CD4-positive, CD25-positive, alpha-beta regulatory T cell (primary cell): ENCODE data around the gene TMEM179. TPM values are rescaled to one million over a fixed set of nuclear protein-coding genes. Genes with fewer than 3 reads are reported as not detected.

Experiments
- ATAC-seq, 2 donors: fragments of 150-1000 bp; cut with Tn5 transposase; one replicate each; pipeline ENCODE4 v1.10.0; 2021; ENCODE audit warnings: low read depth in 2 of 2, moderate number of reproducible peaks in 2 of 2, moderate library complexity in 1 of 2
- DNase-seq, 3 donors: peaks; one replicate each; pipeline versions ENCODE4 v3.0.0 to v3.0.0-alpha.2; 2012 to 2022; ENCODE audit warnings: mixed read lengths in 1 of 3
- H3K27ac ChIP-seq: one replicate; pipeline ENCODE4 v1.7.0; 2013; ENCODE audit warnings: mild to moderate bottlenecking, low read length; ENCODE audit not compliant: insufficient read depth, poor library complexity, severe bottlenecking
- H3K27me3 ChIP-seq: one replicate; pipeline ENCODE4 v1.7.0; 2013; ENCODE audit warnings: low read length; ENCODE audit not compliant: control insufficient read depth, insufficient read depth
- H3K36me3 ChIP-seq: one replicate; pipeline ENCODE4 v1.7.0; 2013; ENCODE audit warnings: mild to moderate bottlenecking, low read length, moderate library complexity; ENCODE audit not compliant: control insufficient read depth, insufficient read depth
- H3K4me1 ChIP-seq: 2 replicates; pipeline ENCODE4 v1.7.0; 2013; ENCODE audit warnings: mild to moderate bottlenecking, low read length; ENCODE audit not compliant: insufficient read depth, control insufficient read depth, poor library complexity, severe bottlenecking
- H3K4me3 ChIP-seq: one replicate; pipeline ENCODE4 v1.7.0; 2013; ENCODE audit warnings: low read depth, mild to moderate bottlenecking, low read length, moderate library complexity
- H3K9me3 ChIP-seq, 2 experiments: 1 replicate in 1 of 2; 2 replicates in 1 of 2; pipeline ENCODE4 v1.7.0; 2013; ENCODE audit warnings: low read length in 2 of 2, mild to moderate bottlenecking in 1 of 2, moderate library complexity in 1 of 2; ENCODE audit not compliant: control insufficient read depth in 2 of 2
- H3K27ac Mint-ChIP-seq, 3 donors: one replicate each; pipeline ENCODE4 v1.8.0; 2020 to 2022; ENCODE audit warnings: mild to moderate bottlenecking in 3 of 3, mixed read lengths in 3 of 3, moderate library complexity in 2 of 3
- H3K27me3 Mint-ChIP-seq: one replicate; pipeline ENCODE4 v1.8.0; 2022; ENCODE audit warnings: mild to moderate bottlenecking, mixed read lengths
- H3K36me3 Mint-ChIP-seq: one replicate; pipeline ENCODE4 v1.8.0; 2020; ENCODE audit warnings: mixed read lengths
- H3K4me1 Mint-ChIP-seq, 4 donors: one replicate each; pipeline ENCODE4 v1.8.0; 2020 to 2022; ENCODE audit warnings: mixed read lengths in 4 of 4, mild to moderate bottlenecking in 1 of 4
- H3K4me3 Mint-ChIP-seq, 4 donors: one replicate each; pipeline ENCODE4 v1.8.0; 2020 to 2022; ENCODE audit warnings: mild to moderate bottlenecking in 4 of 4, mixed read lengths in 4 of 4, moderate library complexity in 3 of 4
- H3K9me3 Mint-ChIP-seq, 7 donors: one replicate each; pipeline ENCODE4 v1.8.0; 2020 to 2022; ENCODE audit warnings: mixed read lengths in 7 of 7, mild to moderate bottlenecking in 3 of 7, moderate library complexity in 2 of 7
- polyA plus RNA-seq, 4 donors: library from polyadenylated mRNA; unstranded; fragments of 300-500 nt; fragmentation: Illumina TruSeq; gene quantifications; one replicate each; pipeline ENCODE4 v1.2.3, GENCODE V29; 2021
- total RNA-seq: library from RNA; stranded (reverse); gene quantifications from one replicate; pipeline ENCODE4 v1.2.3, GENCODE V29; 2022

Gene TMEM179
- total and polyA plus RNA-seq, 5 donors from 2014 or later = not detected

- Histone ChIP-seq H3K9me3 (no peaks in the 10 kb centered on the region), H3K4me3 (no peak overlapping the region), H3K27me3 (no peaks in the 10 kb centered on the region), H3K36me3 (no peaks in the 10 kb centered on the region), H3K27ac (no peak overlapping the region), H3K4me1 (no peaks in the 10 kb centered on the region)
- Mint-ChIP-seq H3K27ac (no peak overlapping the region), H3K36me3 (no peaks in the 10 kb centered on the region), H3K4me1 (no peaks in the 10 kb centered on the region), H3K4me3 (no peak overlapping the region), H3K27me3 (no peaks in the 10 kb centered on the region), H3K9me3 (no peaks in the 10 kb centered on the region)
- ATAC-seq (no peak), DNase-seq (no peak)
Observed at GRCh38 chr14:104569435-104569834, 35.1 kb downstream of the TMEM179 start.

- Mint-ChIP-seq H3K9me3 (no peaks in the 10 kb centered on the region), H3K4me1 (peaks cover 0 to 2% (median 0%) of the 10 kb centered on the region in 4 donors)
Observed at GRCh38 chr14:104568620-104569019, 36.0 kb downstream of the TMEM179 start.

GRCh38 chr14:104567957-104568225 lies 36.7 kb downstream of the TMEM179 start:
- peaks cover 0 to 2% (median 0%) of the 10 kb centered on the region in 4 donors for H3K4me1 Mint-ChIP-seq
- H3K4me1 ChIP-seq = peaks cover 5% of the 10 kb centered on the region
- H3K9me3 ChIP-seq = no peaks in the 10 kb centered on the region
- H3K9me3 Mint-ChIP-seq = no peaks in the 10 kb centered on the region
- H3K27me3 Mint-ChIP-seq = no peaks in the 10 kb centered on the region
- no peak overlapping the region for H3K4me3 Mint-ChIP-seq
- H3K27me3 ChIP-seq = no peaks in the 10 kb centered on the region
- no peak overlapping the region for H3K27ac ChIP-seq
- H3K4me3 ChIP-seq = no peak overlapping the region
- DNase-seq (no peak), ATAC-seq (no peak)
- no peaks in the 10 kb centered on the region for H3K36me3 ChIP-seq
- H3K27ac Mint-ChIP-seq = no peak overlapping the region
- H3K36me3 Mint-ChIP-seq = no peaks in the 10 kb centered on the region

More at GRCh38 chr14:104568620-104569019, 36.0 kb downstream of the TMEM179 start:
- H3K9me3 ChIP-seq = no peaks in the 10 kb centered on the region
- ATAC-seq = no peak
- H3K4me3 ChIP-seq = no peak overlapping the region
- DNase-seq = no peak
- H3K27ac ChIP-seq = no peak overlapping the region
- Mint-ChIP-seq H3K27ac (no peak overlapping the region), H3K27me3 (no peaks in the 10 kb centered on the region), H3K4me3 (no peak overlapping the region), H3K36me3 (no peaks in the 10 kb centered on the region)
- peaks cover 5% of the 10 kb centered on the region for H3K4me1 ChIP-seq
- no peaks in the 10 kb centered on the region for H3K36me3 ChIP-seq
- no peaks in the 10 kb centered on the region for H3K27me3 ChIP-seq

- H3K27me3 ChIP-seq = no peaks in the 10 kb centered on the region
- no peak overlapping the region for H3K27ac ChIP-seq
- H3K4me1 ChIP-seq = peaks cover 5% of the 10 kb centered on the region
- no peaks in the 10 kb centered on the region for H3K27me3 Mint-ChIP-seq
- no peak overlapping the region for H3K4me3 ChIP-seq
- no peak overlapping the region for H3K4me3 Mint-ChIP-seq
- peaks cover 0 to 2% (median 0%) of the 10 kb centered on the region in 4 donors for H3K4me1 Mint-ChIP-seq
- DNase-seq = no peak
- H3K27ac Mint-ChIP-seq = no peak overlapping the region
- H3K9me3 ChIP-seq = no peaks in the 10 kb centered on the region
- H3K36me3 ChIP-seq = no peaks in the 10 kb centered on the region
- no peaks in the 10 kb centered on the region for H3K36me3 Mint-ChIP-seq
- ATAC-seq = no peak
- H3K9me3 Mint-ChIP-seq = no peaks in the 10 kb centered on the region
Observed at GRCh38 chr14:104567141-104567956, 37.2 kb downstream of the TMEM179 start.

- Mint-ChIP-seq H3K36me3 (no peaks in the 10 kb centered on the region), H3K27ac (no peak overlapping the region), H3K9me3 (no peaks in the 10 kb centered on the region)
Observed at GRCh38 chr14:104564744-104565679, 39.6 kb downstream of the TMEM179 start.

GRCh38 chr14:104563742-104564615 lies 40.6 kb downstream of the TMEM179 start:
- Histone ChIP-seq H3K9me3 (no peaks in the 10 kb centered on the region), H3K4me3 (no peak overlapping the region), H3K36me3 (no peaks in the 10 kb centered on the region), H3K27ac (no peak overlapping the region), H3K4me1 (peaks cover 5% of the 10 kb centered on the region), H3K27me3 (no peaks in the 10 kb centered on the region)
- H3K27ac Mint-ChIP-seq = no peak overlapping the region
- H3K9me3 Mint-ChIP-seq = no peaks in the 10 kb centered on the region
- H3K4me3 Mint-ChIP-seq = no peak overlapping the region
- ATAC-seq (peak in 1 of 2 donors; percentile 70), DNase-seq (peak; percentile 50 to 61 (median 61))
- no peaks in the 10 kb centered on the region for H3K27me3 Mint-ChIP-seq
- H3K4me1 Mint-ChIP-seq = peaks cover 0 to 2% (median 0%) of the 10 kb centered on the region in 4 donors
- H3K36me3 Mint-ChIP-seq = no peaks in the 10 kb centered on the region

More at GRCh38 chr14:104564744-104565679, 39.6 kb downstream of the TMEM179 start:
- DNase-seq (no peak), ATAC-seq (no peak)
- Histone ChIP-seq H3K27me3 (no peaks in the 10 kb centered on the region), H3K27ac (no peak overlapping the region), H3K4me3 (no peak overlapping the region), H3K4me1 (peaks cover 5% of the 10 kb centered on the region), H3K36me3 (no peaks in the 10 kb centered on the region), H3K9me3 (no peaks in the 10 kb centered on the region)
- no peak overlapping the region for H3K4me3 Mint-ChIP-seq
- peaks cover 0 to 2% (median 0%) of the 10 kb centered on the region in 4 donors for H3K4me1 Mint-ChIP-seq
- no peaks in the 10 kb centered on the region for H3K27me3 Mint-ChIP-seq

GRCh38 chr14:104563191-104563741 lies 41.3 kb downstream of the TMEM179 start:
- no peak overlapping the region for H3K4me3 ChIP-seq
- H3K4me3 Mint-ChIP-seq = no peak overlapping the region
- DNase-seq = no peak

More at GRCh38 chr14:104563191-104563741, 41.3 kb downstream of the TMEM179 start:
- no peak overlapping the region for H3K27ac ChIP-seq
- no peaks in the 10 kb centered on the region for H3K9me3 Mint-ChIP-seq
- ATAC-seq = no peak
- H3K9me3 ChIP-seq = no peaks in the 10 kb centered on the region
- H3K27ac Mint-ChIP-seq = no peak overlapping the region
- H3K4me1 Mint-ChIP-seq = peaks cover 0 to 2% (median 0%) of the 10 kb centered on the region in 4 donors
- H3K27me3 ChIP-seq = no peaks in the 10 kb centered on the region
- H3K4me1 ChIP-seq = peaks cover 5% of the 10 kb centered on the region
- H3K27me3 Mint-ChIP-seq = no peaks in the 10 kb centered on the region
- no peaks in the 10 kb centered on the region for H3K36me3 Mint-ChIP-seq
- no peaks in the 10 kb centered on the region for H3K36me3 ChIP-seq
